Measurements from ENCODE around the gene TM2D1.

TM2D1 gene

DNA sequence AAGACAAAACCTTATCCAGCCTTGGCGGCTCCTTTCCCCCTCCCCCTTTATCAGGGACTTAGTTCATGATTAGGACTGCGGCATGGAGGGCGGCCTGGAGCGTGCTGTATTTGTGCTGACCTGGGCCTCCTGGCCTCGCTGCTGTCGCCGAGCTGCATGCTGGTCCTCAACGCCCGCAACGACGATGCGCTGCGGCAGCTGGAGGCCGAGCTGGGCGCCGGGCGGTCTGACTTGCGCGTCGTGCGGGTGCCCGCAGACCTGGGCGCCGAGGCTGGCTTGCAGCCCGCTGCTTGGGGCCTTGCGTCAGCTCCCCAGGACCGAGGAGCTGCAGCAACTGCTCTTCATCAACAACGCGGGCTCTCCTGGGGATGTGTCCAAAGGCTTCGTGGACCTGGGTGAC, 70.9 kb downstream of the TM2D1 start:
- TF ChIP-seq, protein P1, sequence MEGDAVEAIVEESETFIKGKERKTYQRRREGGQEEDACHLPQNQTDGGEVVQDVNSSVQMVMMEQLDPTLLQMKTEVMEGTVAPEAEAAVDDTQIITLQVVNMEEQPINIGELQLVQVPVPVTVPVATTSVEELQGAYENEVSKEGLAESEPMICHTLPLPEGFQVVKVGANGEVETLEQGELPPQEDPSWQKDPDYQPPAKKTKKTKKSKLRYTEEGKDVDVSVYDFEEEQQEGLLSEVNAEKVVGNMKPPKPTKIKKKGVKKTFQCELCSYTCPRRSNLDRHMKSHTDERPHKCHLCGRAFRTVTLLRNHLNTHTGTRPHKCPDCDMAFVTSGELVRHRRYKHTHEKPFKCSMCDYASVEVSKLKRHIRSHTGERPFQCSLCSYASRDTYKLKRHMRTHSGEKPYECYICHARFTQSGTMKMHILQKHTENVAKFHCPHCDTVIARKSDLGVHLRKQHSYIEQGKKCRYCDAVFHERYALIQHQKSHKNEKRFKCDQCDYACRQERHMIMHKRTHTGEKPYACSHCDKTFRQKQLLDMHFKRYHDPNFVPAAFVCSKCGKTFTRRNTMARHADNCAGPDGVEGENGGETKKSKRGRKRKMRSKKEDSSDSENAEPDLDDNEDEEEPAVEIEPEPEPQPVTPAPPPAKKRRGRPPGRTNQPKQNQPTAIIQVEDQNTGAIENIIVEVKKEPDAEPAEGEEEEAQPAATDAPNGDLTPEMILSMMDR (IDR thresholded peaks at IDR 0.05; ENCODE audit: extremely low read depth, missing control alignments) = no peak
- no peak for DNase-seq (ENCODE audit: low spot score)

DNA sequence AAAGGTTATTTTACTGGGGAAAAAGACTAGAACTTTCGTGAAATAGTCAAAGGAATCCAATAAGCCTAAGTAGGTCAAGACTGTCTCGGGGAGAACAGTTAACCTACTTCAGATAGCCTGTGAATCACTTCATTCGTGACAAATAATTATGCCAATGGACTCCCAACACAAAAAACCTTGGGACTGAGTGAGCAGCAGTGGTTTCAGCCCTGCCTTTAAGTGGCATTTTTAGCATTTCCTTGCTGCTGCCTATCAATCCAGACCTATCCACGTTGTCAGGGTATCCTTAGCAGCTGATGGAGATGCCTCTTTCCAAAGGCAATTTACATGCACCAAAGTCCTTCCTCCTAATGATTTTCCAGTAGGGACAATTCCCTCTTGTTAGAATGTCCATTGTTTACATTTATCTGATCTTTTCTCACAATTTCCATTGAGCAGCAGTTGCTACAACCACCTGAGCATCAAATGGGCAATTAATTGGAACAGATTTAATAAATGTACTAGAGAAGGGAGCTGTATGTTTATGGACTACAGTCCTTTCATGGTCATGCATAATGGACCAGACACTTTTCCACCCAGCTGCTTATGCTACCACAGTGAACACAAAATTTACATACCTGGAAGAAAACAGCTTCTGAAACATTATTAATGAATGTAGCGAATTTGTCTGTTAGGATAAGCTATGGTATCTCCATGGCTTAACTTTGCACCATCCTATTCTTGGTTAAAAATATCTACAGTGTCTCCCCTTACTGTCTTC, 75.8 kb downstream of the TM2D1 start:
- no peak for DNase-seq (ENCODE audit: low spot score)
- TF ChIP-seq, protein P1 (IDR thresholded peaks at IDR 0.05; ENCODE audit: extremely low read depth, missing control alignments) = no peak

DNA sequence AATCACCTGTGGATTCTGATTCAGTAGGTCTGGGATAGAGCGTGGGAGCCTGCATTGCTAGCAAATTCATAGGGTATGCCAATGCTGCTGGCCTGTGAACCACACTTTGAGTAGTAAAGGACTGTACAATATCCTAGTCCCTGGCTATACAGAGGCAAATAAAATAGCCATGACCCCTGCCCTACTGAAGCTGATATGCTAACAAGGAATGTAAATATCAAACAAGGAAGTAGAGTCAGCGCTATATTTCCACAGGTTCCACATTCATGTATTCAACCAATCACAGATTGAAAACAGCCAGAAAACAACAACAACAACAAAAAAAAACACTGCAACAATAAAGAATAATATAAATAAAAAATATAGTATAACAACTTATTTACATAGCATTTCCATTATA, 77.8 kb downstream of the TM2D1 start:
- TF ChIP-seq, protein P1 (IDR thresholded peaks at IDR 0.05; ENCODE audit: extremely low read depth, missing control alignments) = no peak
- DNase-seq (ENCODE audit: low spot score) = no peak

DNA sequence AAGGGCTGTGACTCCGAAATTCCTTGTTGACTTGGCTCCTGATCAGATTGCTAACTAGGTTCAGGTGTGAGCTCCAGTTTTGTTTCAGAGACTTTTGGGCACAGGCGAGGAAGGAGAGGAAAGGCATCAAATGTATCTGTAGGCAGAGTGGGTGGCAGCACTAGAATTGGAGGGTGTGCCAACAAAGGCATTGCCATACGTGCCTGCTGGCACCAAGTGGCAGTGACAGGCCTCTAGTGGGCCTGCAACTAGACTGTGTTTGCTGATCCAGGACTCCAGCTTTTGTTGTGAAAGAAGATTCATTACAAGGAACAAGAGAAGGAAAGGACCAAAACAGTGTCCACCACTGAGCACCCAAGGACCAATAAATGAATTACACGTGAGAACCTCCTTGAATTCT, 79.5 kb downstream of the TM2D1 start:
- TF ChIP-seq, protein P1 (IDR thresholded peaks at IDR 0.05; ENCODE audit: extremely low read depth, missing control alignments) = no peak

DNA sequence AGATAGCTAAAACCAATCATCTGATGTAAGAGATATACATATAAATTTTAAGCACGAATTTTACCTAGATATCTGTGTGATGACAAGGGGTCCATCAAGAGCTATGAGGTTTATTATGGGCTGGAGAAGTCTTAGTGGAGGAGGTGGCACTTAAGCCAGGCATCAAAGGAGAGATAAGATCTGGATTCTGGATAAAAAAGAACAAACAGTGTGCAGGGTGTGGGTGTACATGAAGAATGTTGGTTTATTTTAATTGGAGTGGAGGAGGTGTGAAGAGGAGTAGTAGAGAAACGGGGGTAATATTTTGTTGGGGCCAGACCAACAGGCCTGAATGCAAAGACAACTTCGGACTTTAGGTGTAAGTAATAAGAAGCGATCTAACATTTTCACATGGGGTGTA, 80.6 kb downstream of the TM2D1 start:
- TF ChIP-seq, protein P1 (IDR thresholded peaks at IDR 0.05; ENCODE audit: extremely low read depth, missing control alignments) = no peak
- DNase-seq (ENCODE audit: low spot score) = no peak

More for the DNA sequence above, 79.5 kb downstream of the TM2D1 start:
- DNase-seq (ENCODE audit: low spot score) = no peak

DNA sequence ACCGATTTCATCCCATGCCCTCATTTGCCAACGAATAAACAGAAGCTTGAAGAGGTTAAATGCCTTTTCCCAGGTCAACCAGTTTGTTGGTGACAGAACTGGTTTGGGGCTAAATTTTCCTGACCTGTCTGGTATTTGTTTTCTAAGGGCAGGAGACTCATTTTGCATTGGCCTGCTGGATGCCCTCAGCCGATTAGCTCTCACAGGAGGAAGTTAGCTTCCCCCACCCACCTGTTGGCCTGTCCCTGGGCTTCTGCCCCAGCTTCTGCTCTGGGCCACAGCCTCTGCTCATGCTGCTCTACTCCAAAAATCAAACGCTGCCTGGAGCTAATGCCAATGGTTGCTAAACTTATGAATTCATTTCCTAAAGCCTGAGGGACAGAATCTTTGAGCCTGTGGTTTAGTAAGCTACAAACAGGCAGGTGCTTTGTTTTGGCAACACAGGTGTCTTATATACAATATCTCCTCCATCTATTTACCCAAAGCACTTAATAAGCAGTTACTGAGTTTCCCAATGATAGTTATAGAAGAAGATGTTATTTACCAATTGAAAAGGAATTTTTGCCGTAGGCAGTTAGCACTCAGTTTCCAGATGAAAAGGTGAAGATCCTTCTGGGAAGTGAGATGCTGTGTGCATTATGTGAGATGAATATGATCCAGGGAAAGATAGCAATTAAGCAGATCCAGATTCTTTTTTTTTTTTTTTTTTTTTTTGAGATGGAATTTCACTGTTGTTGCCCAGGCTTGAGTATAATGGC, 82.3 kb downstream of the TM2D1 start:
- DNase-seq (ENCODE audit: low spot score) = no peak
- TF ChIP-seq, protein P1 (IDR thresholded peaks at IDR 0.05; ENCODE audit: extremely low read depth, missing control alignments) = no peak

Measured in GM20000 (cell line).